ENCODE data around the gene GH1. TPM values are rescaled to one million over a fixed set of nuclear protein-coding genes. Genes with fewer than 3 reads are reported as not detected.
A peak's percentile ranks its signal among the peaks of the same experiment; 100 is the strongest.
"Not testable (repeated sequence)": the region's sequence is repeated elsewhere in the genome, so short reads cannot be mapped to it uniquely, and the experiment has no call there.

Gene GH1
- total and polyA plus RNA-seq, 2 donors (not counting 1 experiment from before 2014, with no cell fraction given): 1.7 to 2.3 TPM

DNA sequence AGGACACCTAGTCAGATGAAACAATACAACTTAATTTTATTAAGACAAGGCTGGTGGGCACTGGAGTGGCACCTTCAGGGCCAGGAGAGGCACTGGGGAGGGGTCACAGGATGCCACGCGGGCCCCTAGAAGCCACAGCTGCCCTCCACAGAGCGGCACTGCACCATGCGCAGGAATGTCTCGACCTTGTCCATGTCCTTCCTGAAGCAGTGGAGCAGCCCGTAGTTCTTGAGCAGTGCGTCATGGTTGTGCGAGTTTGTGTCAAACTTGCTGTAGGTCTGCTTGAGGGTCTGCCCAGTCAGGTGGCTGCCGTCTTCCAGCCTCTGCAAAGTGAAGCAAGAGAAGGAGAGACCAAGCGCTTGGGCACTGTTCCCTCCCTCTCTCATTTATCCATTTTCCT, 9.1 kb downstream of the GH1 start:
- peaks cover 9 to 22% of the 10 kb centered on the region in 2 donors for H3K4me1 ChIP-seq (ENCODE audit: control insufficient read depth in 2 of 2, insufficient read depth in 2 of 2, low read length in 2 of 2)
- CTCF ChIA-PET: interaction anchor here (1.6 to 13.3 kb wide), 4 partner anchors 10 to 222 kb away, joined by 4 to 504 read pairs (median 140); partner anchors contain the start of genes ERN1 and GH1
- intact Hi-C loops (cut with micrococcal nuclease): loop anchor here (10.0 kb wide), 1 partner anchor 375 kb away; no protein-coding TSS in a partner anchor

DNA sequence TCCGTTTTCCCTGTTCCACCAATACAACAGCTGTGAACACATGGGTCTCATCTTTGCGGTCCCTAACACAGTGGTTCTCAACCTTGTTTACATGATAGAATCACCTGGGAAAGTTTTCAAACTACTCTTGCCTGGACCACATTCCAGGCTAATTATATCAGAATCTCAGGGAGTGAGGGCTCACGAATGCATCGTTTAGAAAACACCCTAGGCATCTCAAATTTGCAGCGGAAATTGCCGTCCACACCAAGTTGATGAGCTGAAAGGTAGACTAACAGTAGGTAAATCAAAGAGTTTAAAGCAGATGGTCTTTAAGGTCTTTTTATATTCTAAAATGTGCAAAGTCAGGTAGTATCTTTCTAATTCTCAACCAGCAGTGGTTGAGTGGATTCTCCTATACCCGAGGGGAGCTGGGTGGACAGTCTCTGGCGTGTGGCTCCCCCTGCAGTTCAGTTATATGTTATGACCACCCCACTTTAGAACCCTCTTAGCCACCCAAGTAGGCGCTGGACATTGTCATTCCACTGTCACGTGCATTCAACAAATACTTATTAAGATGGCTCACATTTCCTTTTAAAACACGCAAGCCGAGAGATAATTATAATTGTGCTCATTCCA, 11.4 kb downstream of the GH1 start:
- not testable (repeated sequence) for H3K4me1 ChIP-seq (ENCODE audit: control insufficient read depth in 2 of 2, insufficient read depth in 2 of 2, low read length in 2 of 2); H4K20me1 ChIP-seq (ENCODE audit: control insufficient read depth, insufficient read depth, low read length, poor library complexity, severe bottlenecking); H3K9ac ChIP-seq (ENCODE audit: low read length); H3K36me3 ChIP-seq (replicated peaks in 1 of 2; ENCODE audit: control extremely low read depth in 1 of 2, control insufficient read depth in 1 of 2, extremely low read depth in 1 of 2, insufficient read depth in 2 of 2, low read length in 1 of 2); H3K9me3 Mint-ChIP-seq (ENCODE audit: insufficient read depth); H3K27ac Mint-ChIP-seq; H3K27me3 ChIP-seq (replicated peaks in 1 of 4; ENCODE audit: control extremely low read depth in 1 of 4, control insufficient read depth in 3 of 4, insufficient read depth in 4 of 4, low read length in 3 of 4); H3K4me3 Mint-ChIP-seq; H3K9me3 ChIP-seq (ENCODE audit: control extremely low read depth in 1 of 3, control insufficient read depth in 2 of 3, insufficient read depth in 1 of 3, low read length in 2 of 3); DNase-seq; H3K27me3 Mint-ChIP-seq; H3K79me2 ChIP-seq (ENCODE audit: control insufficient read depth, insufficient read depth, low read length); H3K4me3 ChIP-seq (ENCODE audit: control extremely low read depth in 1 of 5, extremely low read depth in 1 of 5, insufficient read depth in 1 of 5, low read depth in 2 of 5, low read length in 4 of 5); H3K4me2 ChIP-seq (replicated peaks; ENCODE audit: low read depth, low read length, poor library complexity, severe bottlenecking); H2AFZ ChIP-seq (ENCODE audit: insufficient read depth, low read depth, low read length, poor library complexity, severe bottlenecking); H3K27ac ChIP-seq (ENCODE audit: low read length in 2 of 2)
- ChIA-PET CTCF (interaction anchor here (0.7 to 10.0 kb wide), 8 partner anchors 13 to 225 kb away, joined by 3 to 164 read pairs (median 10); partner anchors contain the start of gene ERN1), POLR2A (interaction anchor here (0.5 kb wide), 1 partner anchor 120 kb away, joined by 5 read pairs; no protein-coding TSS in a partner anchor)
- peaks cover 11% of the 10 kb centered on the region for H3K4me1 Mint-ChIP-seq
- WGBS (ENCODE audit: insufficient coverage): 92% methylated on average over 6 of the region's 12 CpGs
- TF ChIP-seq, protein P1, sequence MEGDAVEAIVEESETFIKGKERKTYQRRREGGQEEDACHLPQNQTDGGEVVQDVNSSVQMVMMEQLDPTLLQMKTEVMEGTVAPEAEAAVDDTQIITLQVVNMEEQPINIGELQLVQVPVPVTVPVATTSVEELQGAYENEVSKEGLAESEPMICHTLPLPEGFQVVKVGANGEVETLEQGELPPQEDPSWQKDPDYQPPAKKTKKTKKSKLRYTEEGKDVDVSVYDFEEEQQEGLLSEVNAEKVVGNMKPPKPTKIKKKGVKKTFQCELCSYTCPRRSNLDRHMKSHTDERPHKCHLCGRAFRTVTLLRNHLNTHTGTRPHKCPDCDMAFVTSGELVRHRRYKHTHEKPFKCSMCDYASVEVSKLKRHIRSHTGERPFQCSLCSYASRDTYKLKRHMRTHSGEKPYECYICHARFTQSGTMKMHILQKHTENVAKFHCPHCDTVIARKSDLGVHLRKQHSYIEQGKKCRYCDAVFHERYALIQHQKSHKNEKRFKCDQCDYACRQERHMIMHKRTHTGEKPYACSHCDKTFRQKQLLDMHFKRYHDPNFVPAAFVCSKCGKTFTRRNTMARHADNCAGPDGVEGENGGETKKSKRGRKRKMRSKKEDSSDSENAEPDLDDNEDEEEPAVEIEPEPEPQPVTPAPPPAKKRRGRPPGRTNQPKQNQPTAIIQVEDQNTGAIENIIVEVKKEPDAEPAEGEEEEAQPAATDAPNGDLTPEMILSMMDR (IDR thresholded peaks at IDR 0.05): peak; percentile 20
- intact Hi-C loops (cut with micrococcal nuclease): loop anchor here (10.0 kb wide), 1 partner anchor 378 kb away; no protein-coding TSS in a partner anchor
- peak; percentile 35 for ATAC-seq (ENCODE audit: low read depth)

More for the DNA sequence above, 9.1 kb downstream of the GH1 start:
- DNase-seq; H3K36me3 ChIP-seq (replicated peaks in 1 of 2; ENCODE audit: control extremely low read depth in 1 of 2, control insufficient read depth in 1 of 2, extremely low read depth in 1 of 2, insufficient read depth in 2 of 2, low read length in 1 of 2); H3K27ac Mint-ChIP-seq; H3K79me2 ChIP-seq (ENCODE audit: control insufficient read depth, insufficient read depth, low read length); H3K27ac ChIP-seq (ENCODE audit: low read length in 2 of 2); H3K9ac ChIP-seq (ENCODE audit: low read length); H3K27me3 ChIP-seq (replicated peaks in 1 of 4; ENCODE audit: control extremely low read depth in 1 of 4, control insufficient read depth in 3 of 4, insufficient read depth in 4 of 4, low read length in 3 of 4); H3K4me2 ChIP-seq (replicated peaks; ENCODE audit: low read depth, low read length, poor library complexity, severe bottlenecking); H4K20me1 ChIP-seq (ENCODE audit: control insufficient read depth, insufficient read depth, low read length, poor library complexity, severe bottlenecking); H3K27me3 Mint-ChIP-seq; H2AFZ ChIP-seq (ENCODE audit: insufficient read depth, low read depth, low read length, poor library complexity, severe bottlenecking); POLR2A ChIA-PET; ATAC-seq (ENCODE audit: low read depth); H3K9me3 Mint-ChIP-seq (ENCODE audit: insufficient read depth); H3K9me3 ChIP-seq (ENCODE audit: control extremely low read depth in 1 of 3, control insufficient read depth in 2 of 3, insufficient read depth in 1 of 3, low read length in 2 of 3); H3K4me3 ChIP-seq (ENCODE audit: control extremely low read depth in 1 of 5, extremely low read depth in 1 of 5, insufficient read depth in 1 of 5, low read depth in 2 of 5, low read length in 4 of 5); H3K4me3 Mint-ChIP-seq: not testable (repeated sequence)
- H3K4me1 Mint-ChIP-seq: peaks cover 24% of the 10 kb centered on the region
- 100% methylated on average over 5 of the region's 10 CpGs for WGBS (ENCODE audit: insufficient coverage)

DNA sequence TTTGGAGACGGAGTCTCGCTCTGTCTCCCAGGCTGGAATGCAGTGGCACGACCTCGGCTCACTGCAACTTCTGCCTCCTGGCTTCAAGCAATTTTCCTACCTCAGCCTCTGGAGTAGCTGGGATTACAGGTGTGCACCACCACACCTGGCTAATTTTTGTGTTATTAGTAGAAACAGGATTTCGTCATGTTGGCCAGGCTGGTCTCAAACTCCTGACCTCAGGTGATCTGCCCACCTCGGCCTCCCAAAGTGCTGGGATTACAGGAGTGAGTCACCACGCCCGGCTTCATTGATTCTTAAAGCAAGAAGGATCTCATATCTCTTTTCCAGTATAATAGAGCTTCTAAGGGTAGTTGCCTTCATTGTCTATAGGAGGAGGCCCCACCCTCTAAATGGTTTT, 13.8 kb downstream of the GH1 start:
- H3K4me2 ChIP-seq (replicated peaks; ENCODE audit: low read depth, low read length, poor library complexity, severe bottlenecking); H3K4me3 Mint-ChIP-seq; H3K27ac Mint-ChIP-seq; H3K9ac ChIP-seq (ENCODE audit: low read length); H3K27ac ChIP-seq (ENCODE audit: low read length in 2 of 2); H3K4me1 ChIP-seq (ENCODE audit: control insufficient read depth in 2 of 2, insufficient read depth in 2 of 2, low read length in 2 of 2); ATAC-seq (ENCODE audit: low read depth); H3K27me3 ChIP-seq (replicated peaks in 1 of 4; ENCODE audit: control extremely low read depth in 1 of 4, control insufficient read depth in 3 of 4, insufficient read depth in 4 of 4, low read length in 3 of 4); H4K20me1 ChIP-seq (ENCODE audit: control insufficient read depth, insufficient read depth, low read length, poor library complexity, severe bottlenecking); H3K9me3 Mint-ChIP-seq (ENCODE audit: insufficient read depth); H3K36me3 ChIP-seq (replicated peaks in 1 of 2; ENCODE audit: control extremely low read depth in 1 of 2, control insufficient read depth in 1 of 2, extremely low read depth in 1 of 2, insufficient read depth in 2 of 2, low read length in 1 of 2); H3K4me1 Mint-ChIP-seq; H3K9me3 ChIP-seq (ENCODE audit: control extremely low read depth in 1 of 3, control insufficient read depth in 2 of 3, insufficient read depth in 1 of 3, low read length in 2 of 3); H3K27me3 Mint-ChIP-seq; H2AFZ ChIP-seq (ENCODE audit: insufficient read depth, low read depth, low read length, poor library complexity, severe bottlenecking); H3K79me2 ChIP-seq (ENCODE audit: control insufficient read depth, insufficient read depth, low read length); H3K4me3 ChIP-seq (ENCODE audit: control extremely low read depth in 1 of 5, extremely low read depth in 1 of 5, insufficient read depth in 1 of 5, low read depth in 2 of 5, low read length in 4 of 5); DNase-seq; POLR2A ChIA-PET: not testable (repeated sequence)
- intact Hi-C loops (cut with micrococcal nuclease): loop anchor here (10.0 kb wide), 1 partner anchor 380 kb away; no protein-coding TSS in a partner anchor
- CTCF ChIA-PET: interaction anchor here (0.7 to 9.4 kb wide), 13 partner anchors 13 to 375 kb away, joined by 3 to 152 read pairs (median 16); partner anchors contain the start of genes ERN1, GH1 and ICAM2
- no CpG with 5 or more reads among the region's 8 CpGs for WGBS (ENCODE audit: insufficient coverage)
